Muscle of leg (tissue), 11 donors: ENCODE measurements around the gene RABEP1. TPM values are rescaled to one million over a fixed set of nuclear protein-coding genes. Genes with fewer than 3 reads are reported as not detected.

Source experiments
- DNase-seq: peaks from one replicate; pipeline ENCODE4 v3.0.0; 2013
- H3K27ac ChIP-seq: one replicate; pipeline ENCODE4 v1.5.1; 2013; ENCODE audit warnings: mild to moderate bottlenecking, low read length, control low read depth
- H3K27me3 ChIP-seq: one replicate; pipeline ENCODE4 v1.6.1; 2013; ENCODE audit warnings: low read length; ENCODE audit not compliant: control insufficient read depth, insufficient read depth
- H3K36me3 ChIP-seq: one replicate; pipeline ENCODE4 v1.6.1; 2013; ENCODE audit warnings: low read length; ENCODE audit not compliant: control insufficient read depth, insufficient read depth
- H3K4me1 ChIP-seq: one replicate; pipeline ENCODE4 v1.6.1; 2013; ENCODE audit warnings: low read length; ENCODE audit not compliant: control insufficient read depth, insufficient read depth
- H3K4me3 ChIP-seq: one replicate; pipeline ENCODE4 v1.5.1; 2013; ENCODE audit warnings: low read length, control low read depth
- H3K9me3 ChIP-seq: replicated peaks from 2 replicates; pipeline ENCODE4 v1.6.1; 2013; ENCODE audit warnings: low read depth, low read length; ENCODE audit not compliant: control insufficient read depth
- WGBS: methylation state at CpG from one replicate; pipeline ENCODE4 v1.1.5; 2013; ENCODE audit warnings: missing lambda C conversion rate; ENCODE audit not compliant: insufficient coverage; 5-methylcytosine and 5-hydroxymethylcytosine counted together
- polyA plus RNA-seq, 8 donors: library from polyadenylated mRNA; unstranded; fragments of 120-200 nt; gene quantifications; one replicate each; pipeline versions ENCODE4 v1.2.1 to v1.2.3, GENCODE V29; 2013; ENCODE audit warnings: inconsistent platforms in 1 of 8, low replicate concordance in 1 of 8; ENCODE audit not compliant: insufficient read length in 8 of 8, insufficient read depth in 1 of 8
- total RNA-seq: library from RNA; stranded (reverse); fragments of 120-200 nt; gene quantifications from one replicate; pipeline ENCODE4 v1.2.4, GENCODE V29; 2013

RABEP1 gene
- total and polyA plus RNA-seq, 9 donors, result 38.2 to 55.6 (median 51.6) TPM

- no peaks in the 10 kb centered on the region for H3K27me3 ChIP-seq
- 66% methylated on average over 5 of the region's 7 CpGs for WGBS
- H3K27ac ChIP-seq, result no peak overlapping the region
- no peaks in the 10 kb centered on the region for H3K4me1 ChIP-seq
- peaks cover 79% of the 10 kb centered on the region for H3K36me3 ChIP-seq
- DNase-seq, result peak; percentile 12
- no peak overlapping the region for H3K4me3 ChIP-seq
- no peaks in the 10 kb centered on the region for H3K9me3 ChIP-seq
These were observed 98.5 kb downstream of the RABEP1 start for GRCh38 chr17:5380491-5381135.

GRCh38 chr17:5381542-5381941, 99.5 kb downstream of the RABEP1 start:
- H3K9me3 ChIP-seq, result no peaks in the 10 kb centered on the region
- 82% methylated on average over 4 of the region's 4 CpGs for WGBS
- H3K4me3 ChIP-seq, result no peak overlapping the region
- H3K27ac ChIP-seq, result no peak overlapping the region
- no peaks in the 10 kb centered on the region for H3K27me3 ChIP-seq
- no peaks in the 10 kb centered on the region for H3K4me1 ChIP-seq
- DNase-seq, result no peak
- H3K36me3 ChIP-seq, result peaks cover 78% of the 10 kb centered on the region

- Histone ChIP-seq H3K27me3 (no peaks in the 10 kb centered on the region), H3K4me1 (no peaks in the 10 kb centered on the region), H3K4me3 (no peak overlapping the region), H3K27ac (no peak overlapping the region), H3K9me3 (no peaks in the 10 kb centered on the region), H3K36me3 (peaks cover 68% of the 10 kb centered on the region)
- WGBS, result 90% methylated on average over 5 of the region's 5 CpGs
- no peak for DNase-seq
These were observed 109.6 kb downstream of the RABEP1 start for GRCh38 chr17:5391678-5392077.

GRCh38 chr17:5396612-5397011, 114.5 kb downstream of the RABEP1 start:
- Histone ChIP-seq H3K27me3 (no peaks in the 10 kb centered on the region), H3K4me1 (no peaks in the 10 kb centered on the region), H3K9me3 (no peaks in the 10 kb centered on the region), H3K4me3 (no peak overlapping the region), H3K36me3 (peaks cover 46% of the 10 kb centered on the region), H3K27ac (no peak overlapping the region)
- no peak for DNase-seq
- WGBS, result no CpG with 5 or more reads among the region's 2 CpGs

GRCh38 chr17:5399767-5400166, 117.7 kb downstream of the RABEP1 start:
- Histone ChIP-seq H3K36me3 (peaks cover 47% of the 10 kb centered on the region), H3K4me3 (no peak overlapping the region), H3K27ac (no peak overlapping the region), H3K9me3 (no peaks in the 10 kb centered on the region), H3K4me1 (no peaks in the 10 kb centered on the region), H3K27me3 (no peaks in the 10 kb centered on the region)
- no CpG with 5 or more reads among the region's 6 CpGs for WGBS
- no peak for DNase-seq

- H3K4me1 ChIP-seq, result no peaks in the 10 kb centered on the region
- no peaks in the 10 kb centered on the region for H3K9me3 ChIP-seq
- H3K36me3 ChIP-seq, result peaks cover 71% of the 10 kb centered on the region
- no peak for DNase-seq
- WGBS, result no CpG with 5 or more reads among the region's 4 CpGs
- no peak overlapping the region for H3K4me3 ChIP-seq
- H3K27me3 ChIP-seq, result no peaks in the 10 kb centered on the region
- H3K27ac ChIP-seq, result no peak overlapping the region
These were observed 123.3 kb downstream of the RABEP1 start for GRCh38 chr17:5405400-5405799.

GRCh38 chr17:5408186-5408585, 126.1 kb downstream of the RABEP1 start:
- no peaks in the 10 kb centered on the region for H3K27me3 ChIP-seq
- H3K36me3 ChIP-seq, result peaks cover 74% of the 10 kb centered on the region
- DNase-seq, result no peak
- no peak overlapping the region for H3K27ac ChIP-seq
- no peaks in the 10 kb centered on the region for H3K4me1 ChIP-seq
- no peak overlapping the region for H3K4me3 ChIP-seq
- no CpG with 5 or more reads among the region's 5 CpGs for WGBS
- no peaks in the 10 kb centered on the region for H3K9me3 ChIP-seq

- Histone ChIP-seq H3K27me3 (no peaks in the 10 kb centered on the region), H3K4me1 (no peaks in the 10 kb centered on the region), H3K4me3 (no peak overlapping the region), H3K27ac (no peak overlapping the region), H3K9me3 (no peaks in the 10 kb centered on the region), H3K36me3 (peaks cover 66% of the 10 kb centered on the region)
- no peak for DNase-seq
- 97% methylated on average over 7 of the region's 7 CpGs for whole genome bisulfite sequencing
These were observed 128.6 kb downstream of the RABEP1 start for GRCh38 chr17:5410594-5411272.

GRCh38 chr17:5413682-5414081, 131.6 kb downstream of the RABEP1 start:
- 100% methylated on average over 2 of the region's 4 CpGs for WGBS
- H3K4me1 ChIP-seq, result peaks cover 9% of the 10 kb centered on the region

GRCh38 chr17:5416901-5417300, 134.8 kb downstream of the RABEP1 start:
- Histone ChIP-seq H3K27ac (no peak overlapping the region), H3K27me3 (no peaks in the 10 kb centered on the region), H3K9me3 (no peaks in the 10 kb centered on the region), H3K4me1 (peaks cover 16% of the 10 kb centered on the region), H3K4me3 (no peak overlapping the region), H3K36me3 (peaks cover 44% of the 10 kb centered on the region)
- DNase-seq, result no peak
- no CpG with 5 or more reads among the region's 2 CpGs for WGBS

More at GRCh38 chr17:5413682-5414081, 131.6 kb downstream of the RABEP1 start:
- Histone ChIP-seq H3K27ac (no peak overlapping the region), H3K4me3 (no peak overlapping the region), H3K27me3 (no peaks in the 10 kb centered on the region), H3K36me3 (peaks cover 53% of the 10 kb centered on the region), H3K9me3 (no peaks in the 10 kb centered on the region)
- DNase-seq, result no peak
